NT2/D1 (cell line): Measurements from ENCODE around the gene TCF25.
"Not testable (repeated sequence)": the region's sequence is repeated elsewhere in the genome, so short reads cannot be mapped to it uniquely, and the experiment has no call there.

Source experiments
- DNase-seq: peaks from one replicate; pipeline ENCODE4 v3.0.0-alpha.2; 2011; ENCODE audit warnings: low read depth, low spot score
- H3K27me3 ChIP-seq: 2 replicates; pipeline ENCODE4 v1.6.0; 2011; ENCODE audit warnings: mild to moderate bottlenecking; ENCODE audit not compliant: insufficient read length, insufficient read depth
- H3K36me3 ChIP-seq: 2 replicates; pipeline ENCODE4 v1.6.1; 2011; ENCODE audit warnings: mild to moderate bottlenecking, low read length, mixed read lengths; ENCODE audit not compliant: insufficient read depth, insufficient read length
- H3K4me1 ChIP-seq: 2 replicates; pipeline ENCODE4 v1.5.1; 2011; ENCODE audit not compliant: insufficient read depth, insufficient read length
- H3K4me3 ChIP-seq: 2 replicates; pipeline ENCODE4 v1.5.1; 2011; ENCODE audit warnings: low read depth; ENCODE audit not compliant: insufficient read length
- H3K9ac ChIP-seq: 2 replicates; pipeline ENCODE4 v1.6.0; 2011; ENCODE audit warnings: low read depth; ENCODE audit not compliant: insufficient read length
- H3K9me3 ChIP-seq: 2 replicates; pipeline ENCODE4 v1.5.1; 2011; ENCODE audit warnings: mild to moderate bottlenecking, low read length; ENCODE audit not compliant: insufficient read depth
- SUZ12 ChIP-seq: IDR thresholded peaks from 2 replicates; pipeline ENCODE4 v1.6.1; 2011; ENCODE audit not compliant: insufficient read length, insufficient read depth; ENCODE audit errors: extremely low read depth
- YY1 ChIP-seq: IDR thresholded peaks from 2 replicates; pipeline ENCODE4 v1.6.1; 2011; ENCODE audit not compliant: insufficient read length, insufficient read depth
- ZNF274 ChIP-seq: IDR thresholded peaks from 2 replicates; pipeline ENCODE4 v1.6.1; 2011; ENCODE audit warnings: mild to moderate bottlenecking, low read depth, low read length

TCF25 gene

GRCh38 chr16:89829630-89830437, 43.6 kb upstream of the TCF25 start:
- 0 out of 2 replicates have a peak, but pooled peaks cover 3% of the 10 kb centered on the region for H3K9me3 ChIP-seq
- peaks cover 12% of the 10 kb centered on the region for H3K4me1 ChIP-seq
- TF ChIP-seq ZNF274 = no peak
- TF ChIP-seq YY1 = no peak
- no peak for TF ChIP-seq SUZ12
- H3K36me3 ChIP-seq = peaks cover 15% of the 10 kb centered on the region
- DNase-seq = no peak
- H3K27me3 ChIP-seq = no peaks in the 10 kb centered on the region
- no peak overlapping the region for H3K4me3 ChIP-seq
- H3K9ac ChIP-seq = peak overlapping the region; percentile 85

GRCh38 chr16:89831810-89832328, 41.5 kb upstream of the TCF25 start:
- no peak for DNase-seq
- Histone ChIP-seq H3K27me3 (no peaks in the 10 kb centered on the region), H3K9me3 (0 out of 2 replicates have a peak, but pooled peaks cover 5% of the 10 kb centered on the region), H3K9ac (no peak overlapping the region), H3K4me1 (peaks cover 9% of the 10 kb centered on the region), H3K4me3 (no peak overlapping the region), H3K36me3 (peaks cover 15% of the 10 kb centered on the region)
- TF ChIP-seq YY1 (no peak), SUZ12 (no peak), ZNF274 (no peak)

- Histone ChIP-seq H3K36me3 (peaks cover 18% of the 10 kb centered on the region), H3K4me1 (peaks cover 20% of the 10 kb centered on the region)
- DNase-seq, H3K9ac ChIP-seq, H3K27me3 ChIP-seq, H3K9me3 ChIP-seq, H3K4me3 ChIP-seq: not testable (repeated sequence)
These were observed 39.6 kb upstream of the TCF25 start for GRCh38 chr16:89833664-89834363.

- H3K27me3 ChIP-seq, H3K4me3 ChIP-seq, H3K9me3 ChIP-seq, H3K9ac ChIP-seq, DNase-seq: not testable (repeated sequence)
- Histone ChIP-seq H3K4me1 (peaks cover 21% of the 10 kb centered on the region), H3K36me3 (peaks cover 18% of the 10 kb centered on the region)
These were observed 38.5 kb upstream of the TCF25 start for GRCh38 chr16:89834813-89835363.

GRCh38 chr16:89836484-89836883, 36.9 kb upstream of the TCF25 start:
- DNase-seq, H3K4me3 ChIP-seq, H3K9me3 ChIP-seq, H3K27me3 ChIP-seq, H3K9ac ChIP-seq: not testable (repeated sequence)
- peaks cover 18% of the 10 kb centered on the region for H3K36me3 ChIP-seq
- peaks cover 22% of the 10 kb centered on the region for H3K4me1 ChIP-seq

- Histone ChIP-seq H3K9ac (peak overlapping the region; percentile 14), H3K9me3 (0 out of 2 replicates have a peak, but pooled peaks cover 5% of the 10 kb centered on the region), H3K4me1 (peaks cover 20% of the 10 kb centered on the region), H3K36me3 (peaks cover 18% of the 10 kb centered on the region), H3K27me3 (no peaks in the 10 kb centered on the region), H3K4me3 (no peak overlapping the region)
- no peak for DNase-seq
- no peak for TF ChIP-seq YY1
- TF ChIP-seq SUZ12 = no peak
- no peak for TF ChIP-seq ZNF274
These were observed 36.3 kb upstream of the TCF25 start for GRCh38 chr16:89837014-89837546.

GRCh38 chr16:89841275-89841674, 32.1 kb upstream of the TCF25 start:
- no peak for DNase-seq
- Histone ChIP-seq H3K27me3 (no peaks in the 10 kb centered on the region), H3K9me3 (no peaks in the 10 kb centered on the region), H3K36me3 (peaks cover 3% of the 10 kb centered on the region), H3K4me3 (no peak overlapping the region), H3K9ac (no peak overlapping the region), H3K4me1 (peaks cover 25% of the 10 kb centered on the region)
- TF ChIP-seq SUZ12 (no peak), YY1 (no peak), ZNF274 (no peak)
